AG04450 (cell line): ENCODE results near the gene SDHAF3. TPM values are rescaled to one million over a fixed set of nuclear protein-coding genes. Genes with fewer than 3 reads are reported as not detected.
A peak's percentile ranks its signal among the peaks of the same experiment; 100 is the strongest.
"Not testable (repeated sequence)": the region's sequence is repeated elsewhere in the genome, so short reads cannot be mapped to it uniquely, and the experiment has no call there.

Source experiments
- CTCF ChIA-PET: fragments of 300-600, 350-600 bp; formaldehyde crosslinking; extraction: SDS; loops from one replicate; lab custom pipeline; 2022; ENCODE audit warnings: antibody characterized with exemption, inconsistent platforms; lab: Charles Lee
- POLR2A ChIA-PET: fragments of 350-600 bp; formaldehyde crosslinking; extraction: SDS; loops from one replicate; lab custom pipeline; 2021; ENCODE audit warnings: antibody characterized with exemption, inconsistent platforms; lab: Yijun Ruan, JAX
- DNase-seq: peaks from one replicate; pipeline ENCODE4 v3.0.0-alpha.2; 2011; ENCODE audit warnings: low read depth, low spot score
- H3K27ac ChIP-seq: one replicate; pipeline ENCODE4 v1.5.1; 2012; ENCODE audit warnings: low read depth, low read length, control low read depth
- H3K27me3 ChIP-seq: one replicate; pipeline ENCODE4 v1.6.0; 2012; ENCODE audit warnings: low read length; ENCODE audit not compliant: control insufficient read depth, insufficient read depth
- H3K4me3 ChIP-seq: 2 replicates; pipeline ENCODE4 v1.5.1; 2011; ENCODE audit warnings: mild to moderate bottlenecking, low read depth, low read length, control low read depth
- H3K9me3 ChIP-seq: 2 replicates; pipeline ENCODE4 v1.5.1; 2012; ENCODE audit warnings: low read length; ENCODE audit not compliant: control insufficient read depth, insufficient read depth
- polyA minus RNA-seq: library from RNA; depleted of rRNA, polyadenylated mRNA; stranded (reverse); fragments of >200 nt; gene quantifications from 2 replicates; pipeline ENCODE4 v1.2.3, GENCODE V29; 2011; rRNA and poly(A)+ RNA removed
- polyA plus RNA-seq: library from polyadenylated mRNA; depleted of rRNA; stranded (reverse); fragments of >200 nt; gene quantifications from 2 replicates; pipeline ENCODE4 v1.2.3, GENCODE V29; 2011; rRNA removed
- TF ChIP-seq, protein P1 (sequence below): IDR thresholded peaks from 2 replicates; pipeline ENCODE4 v1.5.1; 2011; ENCODE audit warnings: low read depth, low read length, control low read depth, inconsistent platforms

The SDHAF3 gene
- polyA plus RNA-seq = 9.2 and 13.7 TPM in 2 replicates
- polyA minus RNA-seq = 5.7 and 9.4 TPM in 2 replicates

DNA sequence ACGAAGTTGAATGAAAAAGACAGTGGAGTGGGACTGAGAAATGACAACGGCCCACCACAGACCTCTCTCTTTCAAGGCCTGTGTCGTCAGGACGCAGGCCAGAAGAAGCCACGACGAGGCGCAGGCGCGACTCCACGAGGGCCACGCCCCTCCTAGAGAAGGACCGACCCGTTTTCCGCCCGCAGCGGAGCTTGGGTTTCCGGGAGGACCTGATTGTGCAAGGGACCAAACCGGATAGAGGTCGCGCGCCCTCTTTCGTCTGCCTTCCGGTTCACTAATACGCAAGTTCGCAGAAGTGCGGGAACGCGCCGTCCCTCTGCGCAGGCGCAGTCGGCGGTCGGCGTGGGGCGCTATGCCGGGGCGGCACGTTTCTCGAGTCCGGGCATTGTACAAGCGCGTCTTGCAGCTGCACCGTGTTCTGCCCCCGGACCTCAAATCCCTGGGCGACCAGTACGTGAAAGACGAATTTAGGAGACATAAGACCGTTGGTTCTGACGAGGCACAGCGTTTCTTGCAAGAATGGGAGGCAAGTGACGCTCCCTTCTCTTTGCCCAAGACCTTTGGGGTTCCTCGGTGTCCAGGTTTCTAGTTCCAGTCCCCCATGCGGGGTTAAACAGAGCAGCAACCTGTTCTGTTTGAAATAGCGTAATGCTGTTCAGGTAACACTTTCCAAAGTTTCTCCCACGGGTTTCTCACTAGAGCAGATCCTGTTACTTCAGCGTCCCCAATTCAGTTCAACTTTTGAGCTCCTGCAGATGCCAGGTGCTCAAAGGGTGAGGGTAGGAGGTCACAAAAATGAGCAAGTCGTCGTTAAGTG lies at the start of gene SDHAF3:
SDHAF3 (plus strand) TSS at position 327 of the 817 bp plus-strand sequence; CDS start at position 353, 26 bp downstream.
- Histone ChIP-seq H3K4me3 (peak within 1 kb of the TSS; percentile 97), H3K27ac (peak within 1 kb of the TSS; percentile 72), H3K27me3 (no peaks in the 10 kb centered on the region), H3K9me3 (no peaks in the 10 kb centered on the region)
- TF ChIP-seq, protein P1, sequence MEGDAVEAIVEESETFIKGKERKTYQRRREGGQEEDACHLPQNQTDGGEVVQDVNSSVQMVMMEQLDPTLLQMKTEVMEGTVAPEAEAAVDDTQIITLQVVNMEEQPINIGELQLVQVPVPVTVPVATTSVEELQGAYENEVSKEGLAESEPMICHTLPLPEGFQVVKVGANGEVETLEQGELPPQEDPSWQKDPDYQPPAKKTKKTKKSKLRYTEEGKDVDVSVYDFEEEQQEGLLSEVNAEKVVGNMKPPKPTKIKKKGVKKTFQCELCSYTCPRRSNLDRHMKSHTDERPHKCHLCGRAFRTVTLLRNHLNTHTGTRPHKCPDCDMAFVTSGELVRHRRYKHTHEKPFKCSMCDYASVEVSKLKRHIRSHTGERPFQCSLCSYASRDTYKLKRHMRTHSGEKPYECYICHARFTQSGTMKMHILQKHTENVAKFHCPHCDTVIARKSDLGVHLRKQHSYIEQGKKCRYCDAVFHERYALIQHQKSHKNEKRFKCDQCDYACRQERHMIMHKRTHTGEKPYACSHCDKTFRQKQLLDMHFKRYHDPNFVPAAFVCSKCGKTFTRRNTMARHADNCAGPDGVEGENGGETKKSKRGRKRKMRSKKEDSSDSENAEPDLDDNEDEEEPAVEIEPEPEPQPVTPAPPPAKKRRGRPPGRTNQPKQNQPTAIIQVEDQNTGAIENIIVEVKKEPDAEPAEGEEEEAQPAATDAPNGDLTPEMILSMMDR = 0 out of 2 replicates have a peak, but pooled peaks have one; percentile 12
- peak; percentile 96 for DNase-seq
- ChIA-PET CTCF (interaction anchor here (0.5 to 4.4 kb wide), 15 partner anchors 8 to 1042 kb away, joined by 3 to 23 read pairs (median 4); no protein-coding TSS in a partner anchor), POLR2A (interaction anchor here (0.6 to 1.5 kb wide), 4 partner anchors 463 to 755 kb away, joined by 3 to 6 read pairs (median 4); partner anchors contain the start of gene ASNS)

GRCh38 chr7:97072025-97072424 lies 45.5 kb upstream of the SDHAF3 start:
- POLR2A ChIA-PET, H3K27ac ChIP-seq, H3K4me3 ChIP-seq, H3K27me3 ChIP-seq, DNase-seq, CTCF ChIA-PET, H3K9me3 ChIP-seq: not testable (repeated sequence)

DNA sequence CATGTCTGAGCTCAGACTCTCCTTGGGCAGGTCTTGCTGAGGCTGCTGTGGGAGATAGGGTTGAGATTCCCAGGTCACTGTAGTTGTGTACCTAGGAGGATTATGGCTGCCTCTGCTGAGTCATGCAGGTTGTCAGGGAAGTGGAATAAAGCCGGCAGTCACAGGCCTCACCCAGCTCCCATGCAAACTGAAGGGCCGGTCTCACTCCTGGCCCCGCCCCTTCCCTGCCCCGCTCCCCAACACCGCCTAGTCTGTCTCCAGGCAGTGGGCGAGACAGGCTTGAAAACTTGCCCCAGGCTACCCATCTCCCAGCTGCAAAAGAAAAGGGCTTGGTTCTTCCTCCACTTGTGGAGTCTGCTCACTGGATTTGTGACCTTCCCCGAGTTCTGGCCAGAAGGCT lies 41.6 kb upstream of the SDHAF3 start:
- ChIA-PET CTCF (no interaction called here), POLR2A (no interaction called here)
- Histone ChIP-seq H3K27me3 (no peaks in the 10 kb centered on the region), H3K27ac (no peak overlapping the region), H3K9me3 (no peaks in the 10 kb centered on the region; the same call in 1 of the 2 replicates), H3K4me3 (no peak overlapping the region)
- no peak for DNase-seq
- TF ChIP-seq, protein P1 = no peak

DNA sequence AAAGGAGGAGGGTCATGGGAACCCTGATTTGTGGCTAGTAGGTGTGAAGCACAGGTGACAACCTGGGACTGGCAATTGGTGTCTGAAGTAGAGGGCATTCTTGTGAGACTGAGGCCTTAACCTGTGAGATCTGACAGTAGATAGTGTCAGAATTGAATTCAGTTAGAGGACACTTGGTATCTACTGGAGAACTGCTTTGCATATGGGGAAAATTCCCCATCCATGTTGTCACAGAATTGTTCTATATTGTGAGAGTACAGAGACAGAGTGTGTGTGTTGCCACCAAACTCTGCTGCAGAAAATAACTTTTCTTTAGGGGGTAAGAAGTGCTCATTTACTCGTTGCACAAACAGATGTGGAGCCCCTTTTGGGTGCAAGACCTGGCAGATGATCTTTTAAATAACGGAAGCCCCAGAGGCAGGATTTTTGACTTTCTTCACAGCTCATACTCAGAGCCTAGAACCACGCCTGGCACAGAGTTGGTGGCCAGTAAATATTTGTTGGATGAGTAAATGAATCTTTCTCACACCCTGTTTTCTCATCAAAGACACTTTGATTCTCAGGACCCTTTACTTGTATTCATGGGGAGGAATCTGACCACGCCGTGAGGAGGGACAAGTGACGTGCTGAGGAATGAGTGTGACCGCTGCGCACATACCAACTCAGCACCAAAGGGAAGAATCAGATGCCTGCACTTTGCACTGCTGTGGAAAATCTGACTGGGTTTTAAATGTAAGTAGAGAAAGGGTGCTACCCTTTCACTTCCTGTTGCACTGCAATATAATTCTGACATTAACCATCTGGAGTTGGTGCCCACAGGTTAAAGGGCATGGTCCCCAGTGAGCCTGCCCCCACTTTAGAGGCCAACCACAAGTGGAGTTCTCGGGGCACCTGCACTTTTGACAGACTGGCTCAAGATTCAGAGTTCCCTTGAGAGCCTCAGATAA lies 39.2 kb upstream of the SDHAF3 start:
- ChIA-PET CTCF (no interaction called here), POLR2A (no interaction called here)
- H3K4me3 ChIP-seq = no peak overlapping the region
- H3K9me3 ChIP-seq = no peaks in the 10 kb centered on the region; the same call in 1 of the 2 replicates
- no peak for DNase-seq
- H3K27me3 ChIP-seq = no peaks in the 10 kb centered on the region
- H3K27ac ChIP-seq = no peak overlapping the region
- TF ChIP-seq, protein P1 = no peak

DNA sequence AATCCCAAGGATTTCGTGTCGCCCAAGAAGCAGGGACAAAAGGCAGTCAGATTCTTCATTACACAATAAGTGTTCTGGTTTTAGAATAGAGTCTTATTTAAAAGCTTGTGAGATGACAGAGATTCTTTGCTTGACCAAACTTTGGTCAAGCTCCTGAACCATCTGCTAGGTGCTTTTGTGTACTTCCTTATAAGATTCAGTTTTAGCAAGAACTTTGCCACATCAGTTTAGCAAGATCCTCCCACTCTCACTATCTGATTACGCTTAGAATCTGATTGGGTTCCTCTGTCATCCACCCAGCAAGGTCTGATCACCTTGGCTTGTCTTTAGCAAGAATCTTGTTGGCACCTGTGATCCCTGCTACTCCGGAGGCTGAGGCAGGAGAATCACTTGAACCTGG lies 38.2 kb upstream of the SDHAF3 start:
- no peaks in the 10 kb centered on the region for H3K27me3 ChIP-seq
- no peak overlapping the region for H3K27ac ChIP-seq
- ChIA-PET CTCF (no interaction called here), POLR2A (no interaction called here)
- H3K4me3 ChIP-seq = no peak overlapping the region
- TF ChIP-seq, protein P1 = no peak
- no peaks in the 10 kb centered on the region; the same call in 1 of the 2 replicates for H3K9me3 ChIP-seq
- no peak for DNase-seq
